GM19324 (cell line): Measurements from ENCODE around the gene SMIM8.

ENCODE experiments used
- ATAC-seq: cut with Tn5 transposase; IDR thresholded peaks from one replicate; pipeline ENCODE4 v1.9.1; 2021; ENCODE audit warnings: mild to moderate bottlenecking, moderate library complexity; ENCODE audit not compliant: unreplicated experiment, low FRiP score

Gene SMIM8

DNA sequence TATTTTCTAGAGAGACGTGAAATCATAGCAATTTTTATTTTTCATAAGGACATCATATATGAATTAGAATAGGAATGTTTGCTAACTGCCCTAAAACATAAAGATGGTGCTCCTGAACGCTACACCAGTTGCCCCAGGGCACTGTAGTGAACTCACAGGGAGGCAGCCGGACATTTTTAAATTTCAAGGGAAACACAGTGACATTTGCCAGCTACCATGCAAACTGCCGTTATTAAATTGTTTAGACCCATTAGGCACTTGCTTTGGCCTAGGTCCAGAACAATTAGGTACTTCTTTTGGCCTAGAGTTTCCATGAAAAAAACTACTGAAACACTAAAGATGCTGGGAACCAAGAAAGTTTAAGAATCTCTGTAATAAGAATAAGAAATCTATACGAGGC is 60.5 kb downstream of the SMIM8 start:
- ATAC-seq: no peak

GRCh38 chr6:87384038-87384437 is 61.6 kb downstream of the SMIM8 start:
- ATAC-seq: no peak

GRCh38 chr6:87384449-87384848 is 62.1 kb downstream of the SMIM8 start:
- no peak for ATAC-seq

- no peak for ATAC-seq
Measured at GRCh38 chr6:87391334-87391733, 68.9 kb downstream of the SMIM8 start.
